Upper lobe of left lung (tissue), 6 donors: ENCODE measurements around the gene MCM5. TPM values are rescaled to one million over a fixed set of nuclear protein-coding genes. Genes with fewer than 3 reads are reported as not detected.

Experiments
- ATAC-seq, 2 donors: fragments of 200-7000 bp; cut with Tn5 transposase; one replicate each; pipeline ENCODE4 v1.9.1; 2022; ENCODE audit warnings: mild to moderate bottlenecking in 2 of 2, moderate library complexity in 2 of 2; ENCODE audit not compliant: low FRiP score in 2 of 2
- DNase-seq, 2 donors: peaks; one replicate each; pipeline ENCODE4 v3.0.0-alpha.2; 2019 to 2020
- H3K27ac ChIP-seq, 4 donors: fragments of 200-600 bp; sonication (generic); one replicate each; pipeline ENCODE4 v1.5.1; 2016 to 2019
- H3K27me3 ChIP-seq, 4 donors: fragments of 200-600 bp; sonication (generic); one replicate each; pipeline ENCODE4 v1.5.1; 2017 to 2019
- H3K36me3 ChIP-seq, 4 donors: fragments of 200-600 bp; sonication (generic); one replicate each; pipeline ENCODE4 v1.5.1; 2016 to 2019
- H3K4me1 ChIP-seq, 4 donors: fragments of 200-600 bp; sonication (generic); one replicate each; pipeline ENCODE4 v1.5.1; 2018 to 2019
- H3K4me3 ChIP-seq, 4 donors: fragments of 200-600 bp; sonication (generic); one replicate each; pipeline ENCODE4 v1.5.1; 2017 to 2019; ENCODE audit warnings: mild to moderate bottlenecking in 2 of 4, moderate library complexity in 1 of 4
- H3K9me3 ChIP-seq, 4 donors: fragments of 200-600 bp; sonication (generic); one replicate each; pipeline ENCODE4 v1.5.1; 2018 to 2019
- EP300 ChIP-seq, 4 donors: sonication (generic); formaldehyde crosslinking; IDR thresholded peaks; one replicate each; pipeline ENCODE4 v1.5.1; 2017; ENCODE audit warnings: antibody characterized with exemption in 4 of 4, control low read depth in 2 of 4
- POLR2A ChIP-seq, 4 donors: fragments of 450-650 bp; IDR thresholded peaks; one replicate each; pipeline ENCODE4 v1.5.1; 2016 to 2017; ENCODE audit warnings: antibody characterized with exemption in 4 of 4, mild to moderate bottlenecking in 2 of 4
- POLR2AphosphoS5 ChIP-seq, 2 donors: sonication (generic); formaldehyde crosslinking; IDR thresholded peaks; one replicate each; pipeline ENCODE4 v1.5.1; 2017; ENCODE audit warnings: antibody characterized with exemption in 2 of 2
- WGBS, 2 donors: methylation state at CpG; one replicate each; pipeline ENCODE4 v1.1.5; 2017 to 2018; 5-methylcytosine and 5-hydroxymethylcytosine counted together
- total RNA-seq, 6 donors: library from RNA; depleted of rRNA in 4 of 6; stranded (reverse); fragments of >200 nt in 4 of 6; gene quantifications; one replicate each; pipeline versions ENCODE4 v1.1.0 to v1.2.1, GENCODE V29; 2016 to 2021
- TF ChIP-seq, protein P1 (sequence below), 6 experiments: fragments of 450-650 bp in 4 of 6; fragments of 200-600 bp in 2 of 6; sonication (generic) in 2 of 6; IDR thresholded peaks; one replicate each; pipeline ENCODE4 v1.5.1; 2016 to 2019; ENCODE audit warnings: antibody characterized with exemption in 6 of 6
- donor health status: DM: no; HTN: no; CAD: no; lungs with moderate emphysema.
- donor health status: DM: no; HTN: yes; CAD: no; lungs with severe emphysema.

Gene MCM5
- total RNA-seq, 6 donors from 2014 or later: 9.8 to 34.4 (median 20.2) TPM

DNA sequence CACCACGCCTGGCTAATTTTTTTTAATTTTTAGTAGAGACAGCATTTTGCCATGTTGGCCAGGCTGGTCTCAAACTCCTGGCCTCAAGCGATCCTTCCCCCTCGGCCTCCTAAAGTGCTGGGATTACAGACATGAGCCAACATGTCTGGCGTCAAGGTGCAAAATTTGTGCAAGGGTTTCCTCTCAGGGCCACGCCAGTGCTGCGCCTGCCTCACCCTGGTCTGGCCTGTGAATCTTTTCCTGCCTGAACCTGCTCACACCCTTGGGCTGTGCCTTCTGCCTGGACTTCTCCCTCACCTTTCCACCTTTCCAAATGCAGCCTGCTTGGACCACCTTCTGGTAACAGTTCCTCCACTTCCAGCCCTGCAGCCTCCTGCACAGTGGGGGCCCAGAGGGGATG is 43.4 kb downstream of the MCM5 start:
- no peak for ATAC-seq

DNA sequence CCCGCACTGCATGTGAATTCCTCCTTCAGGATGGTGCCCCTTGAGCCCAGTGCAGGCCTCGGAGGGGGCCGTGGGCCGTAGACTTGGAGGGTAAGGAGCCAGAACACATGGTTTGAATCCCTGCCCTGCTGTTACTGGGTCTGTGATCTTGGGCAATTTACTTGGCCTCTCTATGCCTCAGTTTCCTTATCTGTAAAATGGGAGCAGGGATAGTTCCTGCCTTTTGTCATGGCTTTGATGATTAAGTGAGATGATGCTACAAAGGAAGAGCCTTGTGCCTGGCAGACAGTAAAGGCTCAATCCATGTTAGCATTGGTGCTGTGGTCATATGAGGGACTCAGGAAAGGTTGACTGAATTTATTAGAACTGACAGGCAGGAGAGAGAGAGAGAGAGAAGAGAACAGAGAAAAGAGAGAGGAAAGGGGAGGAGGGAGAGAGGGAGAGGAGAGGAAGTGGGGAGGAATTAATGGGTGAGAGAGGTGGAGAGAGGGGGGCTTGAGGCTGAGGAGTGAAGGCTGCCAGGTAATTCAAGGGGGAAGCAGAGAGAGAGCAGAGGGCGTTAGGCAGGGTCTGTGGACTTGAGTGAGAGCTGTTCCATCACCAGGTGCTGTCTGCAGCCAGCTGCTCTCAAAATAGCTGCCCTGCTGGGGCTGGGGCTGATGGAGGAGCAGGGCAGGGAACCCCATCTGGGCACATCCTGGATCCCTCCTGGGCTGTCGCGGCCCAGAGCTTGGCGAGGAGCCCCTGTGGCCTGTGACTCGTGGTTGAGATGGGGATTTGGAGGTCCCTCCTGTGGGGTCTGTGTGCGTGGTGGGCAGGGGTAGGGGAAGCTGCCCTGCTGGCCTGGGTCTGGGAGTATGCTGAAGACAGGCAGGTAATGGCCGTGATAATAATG is 44.1 kb downstream of the MCM5 start:
- H3K4me1 ChIP-seq: peaks cover 6 to 8% (median 8%) of the 10 kb centered on the region in 4 donors
- no peak for TF ChIP-seq POLR2A (IDR thresholded peaks at IDR 0.05)
- no peak for TF ChIP-seq EP300 (IDR thresholded peaks at IDR 0.05)
- no peak for TF ChIP-seq POLR2AphosphoS5 (IDR thresholded peaks at IDR 0.05)
- TF ChIP-seq, protein P1, sequence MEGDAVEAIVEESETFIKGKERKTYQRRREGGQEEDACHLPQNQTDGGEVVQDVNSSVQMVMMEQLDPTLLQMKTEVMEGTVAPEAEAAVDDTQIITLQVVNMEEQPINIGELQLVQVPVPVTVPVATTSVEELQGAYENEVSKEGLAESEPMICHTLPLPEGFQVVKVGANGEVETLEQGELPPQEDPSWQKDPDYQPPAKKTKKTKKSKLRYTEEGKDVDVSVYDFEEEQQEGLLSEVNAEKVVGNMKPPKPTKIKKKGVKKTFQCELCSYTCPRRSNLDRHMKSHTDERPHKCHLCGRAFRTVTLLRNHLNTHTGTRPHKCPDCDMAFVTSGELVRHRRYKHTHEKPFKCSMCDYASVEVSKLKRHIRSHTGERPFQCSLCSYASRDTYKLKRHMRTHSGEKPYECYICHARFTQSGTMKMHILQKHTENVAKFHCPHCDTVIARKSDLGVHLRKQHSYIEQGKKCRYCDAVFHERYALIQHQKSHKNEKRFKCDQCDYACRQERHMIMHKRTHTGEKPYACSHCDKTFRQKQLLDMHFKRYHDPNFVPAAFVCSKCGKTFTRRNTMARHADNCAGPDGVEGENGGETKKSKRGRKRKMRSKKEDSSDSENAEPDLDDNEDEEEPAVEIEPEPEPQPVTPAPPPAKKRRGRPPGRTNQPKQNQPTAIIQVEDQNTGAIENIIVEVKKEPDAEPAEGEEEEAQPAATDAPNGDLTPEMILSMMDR (IDR thresholded peaks at IDR 0.05): no peak
- no peak for ATAC-seq
- H3K4me3 ChIP-seq: no peak overlapping the region
- WGBS, 2 donors: 81 to 90% methylated on average over 10 to 11 of the region's 11 CpGs
- H3K27me3 ChIP-seq: no peaks in the 10 kb centered on the region
- H3K9me3 ChIP-seq: no peaks in the 10 kb centered on the region
- H3K27ac ChIP-seq: no peak overlapping the region
- DNase-seq: peak in 1 of 2 donors; percentile 50
- H3K36me3 ChIP-seq: no peaks in the 10 kb centered on the region

More for the DNA sequence above, 43.4 kb downstream of the MCM5 start:
- H3K27me3 ChIP-seq: no peaks in the 10 kb centered on the region
- H3K4me1 ChIP-seq: peaks cover 6 to 8% (median 7%) of the 10 kb centered on the region in 4 donors
- H3K27ac ChIP-seq: no peak overlapping the region
- no peaks in the 10 kb centered on the region for H3K36me3 ChIP-seq
- WGBS, 2 donors: 85 to 91% methylated on average over 6 of the region's 6 CpGs
- no peaks in the 10 kb centered on the region for H3K9me3 ChIP-seq
- no peak for DNase-seq
- TF ChIP-seq, protein P1 (IDR thresholded peaks at IDR 0.05): no peak
- TF ChIP-seq POLR2AphosphoS5 (IDR thresholded peaks at IDR 0.05) (no peak), POLR2A (IDR thresholded peaks at IDR 0.05) (no peak), EP300 (IDR thresholded peaks at IDR 0.05) (no peak)
- H3K4me3 ChIP-seq: no peak overlapping the region

DNA sequence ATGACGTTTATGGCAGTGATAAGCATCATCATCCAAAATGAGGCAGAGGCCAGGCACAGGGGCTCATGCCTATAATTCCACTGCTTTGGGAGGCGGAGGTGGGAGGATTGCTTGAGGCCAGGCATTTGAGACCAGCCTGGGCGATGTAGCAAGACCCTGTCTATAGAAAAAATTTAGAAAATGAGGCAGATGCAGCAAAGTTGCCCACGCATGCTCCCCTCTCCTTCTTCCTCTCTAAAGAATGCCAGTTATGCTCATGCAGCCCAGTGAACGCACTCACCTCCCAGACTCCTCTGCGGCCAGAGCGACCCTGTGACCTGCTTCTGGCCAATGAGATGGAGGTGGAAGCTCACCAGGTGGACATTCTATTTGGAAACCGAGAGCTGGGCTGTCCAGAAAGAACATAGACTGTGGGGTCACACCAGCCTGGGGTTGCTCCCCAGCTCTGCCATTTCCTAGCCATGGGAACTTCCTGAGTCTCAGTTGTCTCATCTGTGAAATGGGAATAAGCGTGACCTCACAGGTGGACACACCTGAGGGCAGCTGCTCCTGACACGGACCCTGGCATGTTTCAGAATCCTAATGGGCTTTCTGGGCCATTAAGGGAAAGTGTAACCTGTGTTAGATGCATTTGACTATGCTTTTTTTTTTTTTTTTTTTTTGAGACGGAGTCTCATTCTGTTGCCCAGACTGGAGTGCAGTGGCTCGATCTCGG is 44.9 kb downstream of the MCM5 start:
- WGBS, 2 donors: 93 to 96% methylated on average over 11 to 13 of the region's 13 CpGs

DNA sequence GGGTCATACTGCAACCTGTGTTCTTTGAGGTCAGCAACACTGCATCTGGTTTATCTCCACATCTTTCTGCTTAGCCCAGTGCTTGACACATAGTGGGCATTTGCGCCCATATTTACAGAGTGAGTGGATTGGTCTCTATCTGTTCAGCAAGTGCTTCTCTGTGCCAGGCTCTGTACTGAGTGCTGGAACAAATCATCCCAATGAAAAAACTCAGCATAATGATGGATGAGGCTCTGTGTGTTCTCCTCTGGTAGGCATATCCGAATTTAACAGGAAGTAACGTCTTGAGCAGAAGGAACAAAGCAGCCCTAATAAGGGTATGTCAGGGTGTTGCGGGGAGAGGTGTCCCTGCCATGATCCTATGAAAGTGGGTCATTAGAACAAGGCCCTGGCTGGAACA is 46.0 kb downstream of the MCM5 start:
- ATAC-seq (no peak), DNase-seq (no peak)
- H3K4me3 ChIP-seq: no peak overlapping the region
- peaks cover 6 to 8% (median 8%) of the 10 kb centered on the region in 4 donors for H3K4me1 ChIP-seq
- WGBS, 2 donors: 80 to 81% methylated on average over 4 of the region's 4 CpGs
- no peaks in the 10 kb centered on the region for H3K36me3 ChIP-seq
- H3K27me3 ChIP-seq: no peaks in the 10 kb centered on the region
- no peaks in the 10 kb centered on the region for H3K9me3 ChIP-seq
- no peak overlapping the region for H3K27ac ChIP-seq
- TF ChIP-seq EP300 (IDR thresholded peaks at IDR 0.05) (no peak), POLR2AphosphoS5 (IDR thresholded peaks at IDR 0.05) (no peak), POLR2A (IDR thresholded peaks at IDR 0.05) (no peak)
- TF ChIP-seq, protein P1 (IDR thresholded peaks at IDR 0.05): no peak

More for the DNA sequence above, 44.9 kb downstream of the MCM5 start:
- ATAC-seq (no peak), DNase-seq (no peak)
- Histone ChIP-seq H3K4me3 (no peak overlapping the region), H3K4me1 (peaks cover 6 to 8% (median 8%) of the 10 kb centered on the region in 4 donors), H3K27ac (no peak overlapping the region), H3K27me3 (no peaks in the 10 kb centered on the region), H3K36me3 (no peaks in the 10 kb centered on the region), H3K9me3 (no peaks in the 10 kb centered on the region)
- no peak for TF ChIP-seq POLR2AphosphoS5 (IDR thresholded peaks at IDR 0.05)
- TF ChIP-seq POLR2A (IDR thresholded peaks at IDR 0.05): no peak
- TF ChIP-seq, protein P1 (IDR thresholded peaks at IDR 0.05): no peak
- no peak for TF ChIP-seq EP300 (IDR thresholded peaks at IDR 0.05)
